Heart right ventricle (tissue), 16 donors: ENCODE measurements around the gene NUCKS1. TPM values are rescaled to one million over a fixed set of nuclear protein-coding genes. Genes with fewer than 3 reads are reported as not detected.

Experiments used
- ATAC-seq, 8 donors: fragments of 200-7000 bp; cut with Tn5 transposase; one replicate each; pipeline ENCODE4 v1.9.1; 2020; ENCODE audit warnings: mild to moderate bottlenecking in 8 of 8, moderate library complexity in 8 of 8, moderate number of reproducible peaks in 1 of 8
- DNase-seq, 2 donors: peaks; one replicate each; pipeline ENCODE4 v3.0.0-alpha.2; 2020
- H3K27ac ChIP-seq, 10 donors: fragments of 200-600 bp; sonication (generic) in 2 of 10; one replicate each; pipeline versions ENCODE4 v1.5.0 to v1.8.0; 2020 to 2022; ENCODE audit warnings: mild to moderate bottlenecking in 3 of 10
- H3K27me3 ChIP-seq, 7 donors: fragments of 200-600 bp; one replicate each; pipeline ENCODE4 v1.8.0; 2021 to 2022; ENCODE audit warnings: mild to moderate bottlenecking in 2 of 7
- H3K36me3 ChIP-seq, 9 donors: fragments of 200-600 bp; sonication (generic) in 1 of 9; one replicate each; pipeline versions ENCODE4 v1.5.0 to v1.8.0; 2020 to 2022; ENCODE audit warnings: mild to moderate bottlenecking in 2 of 9
- H3K4me1 ChIP-seq, 9 donors: fragments of 200-600 bp; sonication (generic) in 1 of 9; one replicate each; pipeline versions ENCODE4 v1.5.0 to v1.8.0; 2020 to 2022; ENCODE audit warnings: mild to moderate bottlenecking in 4 of 9
- H3K4me3 ChIP-seq, 10 donors: fragments of 200-600 bp; sonication (generic) in 2 of 10; one replicate each; pipeline versions ENCODE4 v1.5.0 to v1.8.0; 2020 to 2022; ENCODE audit warnings: mild to moderate bottlenecking in 7 of 10, moderate library complexity in 2 of 10
- H3K9me3 ChIP-seq, 11 donors: fragments of 200-600 bp in 10 of 11; sonication (generic) in 2 of 11; one replicate each; pipeline versions ENCODE4 v1.5.0 to v1.8.0; 2013 to 2022; ENCODE audit warnings: mild to moderate bottlenecking in 2 of 11, control low read depth in 1 of 11, moderate library complexity in 1 of 11
- CTCF ChIP-seq, 9 donors: fragments of 200-600 bp; sonication (generic) in 2 of 9; IDR thresholded peaks; one replicate each; pipeline versions ENCODE4 v1.5.0 to v1.8.0; 2021 to 2022; ENCODE audit warnings: antibody characterized with exemption in 9 of 9, mild to moderate bottlenecking in 5 of 9, moderate library complexity in 1 of 9
- WGBS, 2 donors: extraction: QIAGEN DNeasy Blood & Tissue Kit; methylation state at CpG; one replicate each; pipeline ENCODE4 v1.1.7; 2013; ENCODE audit warnings: inconsistent platforms in 1 of 2; 5-methylcytosine and 5-hydroxymethylcytosine counted together
- intact Hi-C, 10 donors: fragments of 100-400 bp; cut with DNase I; formaldehyde crosslinking; loops; one replicate each; pipeline versions ENCODE4 v1.11.1 to v1.14.2; 2022
- polyA plus RNA-seq, 2 donors: library from polyadenylated mRNA; stranded (reverse); fragments of 200-250 nt; gene quantifications; one replicate each; pipeline ENCODE4 v1.2.3, GENCODE V29; 2013
- total RNA-seq, 10 donors: library from RNA; stranded (reverse); fragmentation: NEBNext Ultra II Directional in 3 of 10; extraction: Animal tissue kit (Norgen Biotek cat#: 25700) in 3 of 10; gene quantifications; one replicate each; pipeline versions ENCODE4 v1.2.1 to v1.2.4, GENCODE V29; 2021 to 2023
- donor health status: Arrhythmogenic right ventricular cardiomyopathy.
- donor health status: ischemic (EF 13 %, LVEDD 7.1; RV severe dilation, severe dysfunction).
- donor health status: healthy with polysubstance abuse.
- donor health status: DM: no; HTN: yes; CAD: no.
- donor health status: DM: no; HTN: no; CAD: no.
- donor health status: ischemic (EF 25% LVEDD 6.9; RV normal size, moderate dysfunction).
- donor health status: ischemic (EF 25% LVEDD 5.7; RV mildly dilated, moderate dysfunction).
- donor health status: healthy.
- donor health status: DM: yes; HTN: yes; CAD: no.
- donor health status: Ischemic cardiomyopathy.
- donor health status: ischemic (EF 35%, LVEDD 5.7; RV mildly dilated, moderate dysfunction).
- donor health status: nonischemic (EF 11% LVEDD 7.7; RV severe dilation, severe dysfunction).
- donor health status: DM: yes; HTN: yes; CAD: no.
- donor health status: PGD.
- donor health status: ischemic (EF 29% LVEDD 5.4; RV normal size, mild dysfunction).
- donor health status: nonischemic (EF 23%, LVEDD 6.1; RV moderate dilation, normal function).

The NUCKS1 gene
- total and polyA plus RNA-seq, 12 donors = 31.8 to 245 (median 211) TPM

- Histone ChIP-seq H3K4me1 (peaks cover 0 to 8% (median 0%) of the 10 kb centered on the region in 9 donors), H3K36me3 (no peaks in the 10 kb centered on the region), H3K9me3 (no peaks in the 10 kb centered on the region), H3K27ac (no peak overlapping the region), H3K4me3 (no peak overlapping the region), H3K27me3 (no peaks in the 10 kb centered on the region)
- intact Hi-C loops = no loop called here
- ATAC-seq = no peak
- DNase-seq = no peak
- 82 to 83% methylated on average over 5 of the region's 5 CpGs for WGBS, 2 donors
- no peak for TF ChIP-seq CTCF (IDR thresholded peaks at IDR 0.05)
Observed at GRCh38 chr1:205754857-205755256, 4.9 kb upstream of the NUCKS1 start.

DNA sequence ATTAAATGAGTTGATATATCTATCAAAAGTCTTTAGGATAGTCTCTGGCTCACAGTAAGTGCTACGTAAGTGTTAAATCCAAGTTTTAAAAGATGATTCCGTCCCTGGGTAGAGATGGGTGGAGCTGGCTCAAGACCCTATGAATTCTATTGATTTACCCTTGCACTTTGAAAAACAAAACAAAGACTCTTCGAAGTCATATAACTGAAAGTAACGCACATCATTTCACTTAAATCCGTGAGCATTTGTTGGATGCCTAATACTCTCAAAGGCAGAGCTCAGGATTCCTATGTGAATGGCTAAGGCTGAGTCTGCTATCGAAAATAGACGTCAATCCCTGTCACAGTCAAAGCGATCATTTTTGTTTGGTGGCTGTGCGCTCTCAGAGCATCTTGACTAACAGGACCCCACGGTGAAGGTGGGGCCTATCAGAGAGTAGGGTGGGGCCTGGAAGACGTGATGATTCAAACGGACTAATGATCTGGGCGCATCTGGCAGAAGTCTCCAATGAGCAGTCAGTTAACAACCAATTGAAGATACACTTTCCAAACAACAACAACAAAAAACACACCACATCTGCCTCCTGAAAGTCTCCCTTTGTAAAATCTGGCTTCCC lies 1.2 kb upstream of the NUCKS1 start:
- Histone ChIP-seq H3K4me1 (peaks cover 4 to 32% (median 22%) of the 10 kb centered on the region in 9 donors), H3K4me3 (peak overlapping the region in 3 of 10 donors; percentile 75 to 82 (median 78)), H3K36me3 (peaks cover 0 to 3% (median 0%) of the 10 kb centered on the region in 9 donors), H3K27ac (peak overlapping the region in 2 of 10 donors; percentile 94 to 95), H3K9me3 (no peaks in the 10 kb centered on the region), H3K27me3 (no peaks in the 10 kb centered on the region)
- TF ChIP-seq CTCF (IDR thresholded peaks at IDR 0.05) = no peak
- 77 to 84% methylated on average over 13 of the region's 13 CpGs for WGBS, 2 donors
- ATAC-seq (no peak), DNase-seq (no peak)
- intact Hi-C loops = no loop called here

GRCh38 chr1:205749234-205750137 lies 496 bp downstream of the NUCKS1 start:
- intact Hi-C loops = loop anchor here in 1 of 10 donors (2.0 kb wide), 1 partner anchor 63 kb away; the partner anchor contains the start of gene SLC41A1
- Histone ChIP-seq H3K4me1 (peaks cover 4 to 43% (median 37%) of the 10 kb centered on the region in 9 donors), H3K27me3 (no peaks in the 10 kb centered on the region), H3K9me3 (no peaks in the 10 kb centered on the region), H3K36me3 (peaks cover 0 to 10% (median 0%) of the 10 kb centered on the region in 9 donors), H3K27ac (peak overlapping the region; percentile 90 to 98 (median 95)), H3K4me3 (peak overlapping the region; percentile 53 to 93 (median 78))
- 0 to 1% methylated on average over 53 to 81 of the region's 81 CpGs for WGBS, 2 donors
- peak in 2 of 9 donors; percentile 10 to 20 for TF ChIP-seq CTCF (IDR thresholded peaks at IDR 0.05)
- peak; percentile 91 to 95 (median 93) for ATAC-seq
- peak; percentile 95 to 96 for DNase-seq
